Lower leg skin (tissue), 3 donors: ENCODE measurements around the gene GPR161.

Source experiments
- POLR2A ChIP-seq, 2 donors: fragments of 450-650 bp; IDR thresholded peaks; one replicate each; pipeline ENCODE4 v1.6.1; 2016 to 2017; ENCODE audit warnings: antibody characterized with exemption in 2 of 2, mild to moderate bottlenecking in 1 of 2, moderate library complexity in 1 of 2
- TF ChIP-seq, protein P1 (sequence below), 3 donors: fragments of 450-650 bp; IDR thresholded peaks; one replicate each; pipeline ENCODE4 v1.5.1; 2016; ENCODE audit warnings: antibody characterized with exemption in 3 of 3, mild to moderate bottlenecking in 3 of 3, moderate library complexity in 2 of 3

DNA sequence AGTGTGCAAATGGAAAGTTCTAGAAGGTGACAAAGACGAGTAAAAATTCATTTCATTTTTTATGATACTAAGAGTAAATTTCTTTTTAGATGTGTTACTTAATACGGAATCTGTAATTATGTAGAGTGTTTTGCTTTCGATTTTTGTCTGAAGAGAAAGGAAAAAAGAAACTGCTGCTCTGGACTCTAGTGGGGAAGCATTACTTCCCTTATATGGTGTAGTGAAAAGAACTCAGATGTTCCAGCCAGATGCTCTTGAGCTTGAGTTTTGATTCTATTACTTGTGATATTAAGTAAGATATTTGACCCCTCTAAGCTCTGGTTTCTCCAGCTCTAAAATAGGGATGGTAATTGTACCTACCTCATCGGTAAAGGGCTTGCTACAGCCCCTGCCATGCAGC is 12.2 kb upstream of the GPR161 start:
- TF ChIP-seq, protein P1, sequence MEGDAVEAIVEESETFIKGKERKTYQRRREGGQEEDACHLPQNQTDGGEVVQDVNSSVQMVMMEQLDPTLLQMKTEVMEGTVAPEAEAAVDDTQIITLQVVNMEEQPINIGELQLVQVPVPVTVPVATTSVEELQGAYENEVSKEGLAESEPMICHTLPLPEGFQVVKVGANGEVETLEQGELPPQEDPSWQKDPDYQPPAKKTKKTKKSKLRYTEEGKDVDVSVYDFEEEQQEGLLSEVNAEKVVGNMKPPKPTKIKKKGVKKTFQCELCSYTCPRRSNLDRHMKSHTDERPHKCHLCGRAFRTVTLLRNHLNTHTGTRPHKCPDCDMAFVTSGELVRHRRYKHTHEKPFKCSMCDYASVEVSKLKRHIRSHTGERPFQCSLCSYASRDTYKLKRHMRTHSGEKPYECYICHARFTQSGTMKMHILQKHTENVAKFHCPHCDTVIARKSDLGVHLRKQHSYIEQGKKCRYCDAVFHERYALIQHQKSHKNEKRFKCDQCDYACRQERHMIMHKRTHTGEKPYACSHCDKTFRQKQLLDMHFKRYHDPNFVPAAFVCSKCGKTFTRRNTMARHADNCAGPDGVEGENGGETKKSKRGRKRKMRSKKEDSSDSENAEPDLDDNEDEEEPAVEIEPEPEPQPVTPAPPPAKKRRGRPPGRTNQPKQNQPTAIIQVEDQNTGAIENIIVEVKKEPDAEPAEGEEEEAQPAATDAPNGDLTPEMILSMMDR (IDR thresholded peaks at IDR 0.05), result no peak
- no peak for TF ChIP-seq POLR2A (IDR thresholded peaks at IDR 0.05)
